ENCODE results near the gene NTSR2. TPM values are rescaled to one million over a fixed set of nuclear protein-coding genes. Genes with fewer than 3 reads are reported as not detected.
A peak's percentile ranks its signal among the peaks of the same experiment; 100 is the strongest.

The NTSR2 gene
- total and polyA plus RNA-seq, 5 donors, result 0.15 to 0.16 TPM; not detected in 3

DNA sequence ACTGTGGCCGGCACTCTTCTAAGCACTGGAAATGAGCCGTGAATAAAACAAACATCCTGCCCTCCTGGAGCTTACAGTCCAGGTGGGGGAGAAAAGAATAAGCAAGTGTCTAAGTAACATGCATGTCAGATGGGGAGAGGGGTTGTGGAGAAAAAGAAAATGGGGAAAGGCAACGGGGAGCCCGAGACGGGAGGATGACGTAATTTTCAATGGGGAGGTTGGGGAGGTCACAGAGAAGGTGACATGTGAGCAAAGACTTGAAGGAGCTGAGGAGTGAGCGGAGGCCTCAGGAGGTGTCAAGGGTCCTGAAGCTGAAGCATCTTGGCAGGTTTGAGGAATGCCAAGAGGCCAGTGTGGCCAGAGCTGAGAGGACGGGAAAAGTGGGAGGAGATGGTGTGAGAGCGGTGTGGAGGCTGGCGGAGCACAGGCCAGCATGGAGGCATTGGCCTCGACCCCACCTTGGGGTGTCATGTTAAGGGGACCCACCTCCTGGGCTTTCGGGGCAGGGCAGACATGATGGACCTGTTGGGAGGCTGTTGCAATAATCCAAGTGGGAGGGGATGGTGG, 15.0 kb upstream of the NTSR2 start:
- no peaks in the 10 kb centered on the region for H3K4me1 ChIP-seq (ENCODE audit: control insufficient read depth, insufficient read depth, low read length)
- DNase-seq (no peak), ATAC-seq (no peak)
- H3K4me3 ChIP-seq (ENCODE audit: low read length), result no peak overlapping the region
- no peak overlapping the region for H3K27ac ChIP-seq (ENCODE audit: low read length)
- H3K27me3 ChIP-seq (ENCODE audit: control insufficient read depth, insufficient read depth), result no peaks in the 10 kb centered on the region
- WGBS, result 83% methylated on average over 12 of the region's 12 CpGs
- H3K9me3 ChIP-seq (ENCODE audit: control insufficient read depth, low read length), result no peaks in the 10 kb centered on the region
- intact Hi-C loops (cut with DNase I), result loop anchor here in 3 of 4 donors (5.0 to 10.0 kb wide), 3 partner anchors 92 to 210 kb away; no protein-coding TSS in a partner anchor

- Histone ChIP-seq H3K27me3 (ENCODE audit: control insufficient read depth, insufficient read depth) (no peaks in the 10 kb centered on the region), H3K27ac (ENCODE audit: low read length) (no peak overlapping the region), H3K9me3 (ENCODE audit: control insufficient read depth, low read length) (no peaks in the 10 kb centered on the region), H3K4me1 (ENCODE audit: control insufficient read depth, insufficient read depth, low read length) (no peaks in the 10 kb centered on the region), H3K4me3 (ENCODE audit: low read length) (no peak overlapping the region)
- intact Hi-C loops (cut with DNase I), result loop anchor here in 2 of 4 donors (10.0 kb wide), 2 partner anchors 199 to 209 kb away; no protein-coding TSS in a partner anchor
- WGBS, result 79% methylated on average over 4 of the region's 4 CpGs
- DNase-seq (no peak), ATAC-seq (no peak)
Measured at GRCh38 chr2:11683966-11684365, 14.0 kb upstream of the NTSR2 start.

GRCh38 chr2:11683476-11683875, 13.5 kb upstream of the NTSR2 start:
- H3K4me3 ChIP-seq (ENCODE audit: low read length), result no peak overlapping the region
- DNase-seq (no peak), ATAC-seq (no peak)
- H3K27me3 ChIP-seq (ENCODE audit: control insufficient read depth, insufficient read depth), result no peaks in the 10 kb centered on the region
- intact Hi-C loops (cut with DNase I), result loop anchor here in 2 of 4 donors (10.0 kb wide), 2 partner anchors 199 to 209 kb away; no protein-coding TSS in a partner anchor
- 47% methylated on average over 9 of the region's 9 CpGs for WGBS
- no peaks in the 10 kb centered on the region for H3K4me1 ChIP-seq (ENCODE audit: control insufficient read depth, insufficient read depth, low read length)
- no peak overlapping the region for H3K27ac ChIP-seq (ENCODE audit: low read length)
- H3K9me3 ChIP-seq (ENCODE audit: control insufficient read depth, low read length), result no peaks in the 10 kb centered on the region

DNA sequence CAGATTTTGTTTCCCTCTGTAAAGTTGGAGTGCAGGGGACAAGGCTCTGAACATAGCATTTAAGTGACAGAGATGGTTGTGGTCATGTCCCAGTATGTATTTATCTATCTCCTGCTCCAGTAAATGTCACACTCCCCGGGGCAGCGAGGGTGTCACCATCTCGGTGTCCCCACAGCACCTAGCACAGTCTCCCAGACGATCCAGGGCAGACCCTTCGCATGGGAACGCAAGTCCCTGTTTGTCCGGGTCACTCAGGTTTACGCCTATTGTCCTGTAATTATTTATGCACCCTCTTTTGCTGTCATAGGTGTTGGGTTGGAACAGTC, 12.6 kb upstream of the NTSR2 start:
- intact Hi-C loops (cut with DNase I), result loop anchor here in 2 of 4 donors (10.0 kb wide), 2 partner anchors 198 to 208 kb away; no protein-coding TSS in a partner anchor
- DNase-seq (no peak), ATAC-seq (no peak)
- no peaks in the 10 kb centered on the region for H3K9me3 ChIP-seq (ENCODE audit: control insufficient read depth, low read length)
- H3K4me3 ChIP-seq (ENCODE audit: low read length), result no peak overlapping the region
- WGBS, result 89% methylated on average over 8 of the region's 8 CpGs
- no peaks in the 10 kb centered on the region for H3K4me1 ChIP-seq (ENCODE audit: control insufficient read depth, insufficient read depth, low read length)
- H3K27me3 ChIP-seq (ENCODE audit: control insufficient read depth, insufficient read depth), result no peaks in the 10 kb centered on the region
- no peak overlapping the region for H3K27ac ChIP-seq (ENCODE audit: low read length)

DNA sequence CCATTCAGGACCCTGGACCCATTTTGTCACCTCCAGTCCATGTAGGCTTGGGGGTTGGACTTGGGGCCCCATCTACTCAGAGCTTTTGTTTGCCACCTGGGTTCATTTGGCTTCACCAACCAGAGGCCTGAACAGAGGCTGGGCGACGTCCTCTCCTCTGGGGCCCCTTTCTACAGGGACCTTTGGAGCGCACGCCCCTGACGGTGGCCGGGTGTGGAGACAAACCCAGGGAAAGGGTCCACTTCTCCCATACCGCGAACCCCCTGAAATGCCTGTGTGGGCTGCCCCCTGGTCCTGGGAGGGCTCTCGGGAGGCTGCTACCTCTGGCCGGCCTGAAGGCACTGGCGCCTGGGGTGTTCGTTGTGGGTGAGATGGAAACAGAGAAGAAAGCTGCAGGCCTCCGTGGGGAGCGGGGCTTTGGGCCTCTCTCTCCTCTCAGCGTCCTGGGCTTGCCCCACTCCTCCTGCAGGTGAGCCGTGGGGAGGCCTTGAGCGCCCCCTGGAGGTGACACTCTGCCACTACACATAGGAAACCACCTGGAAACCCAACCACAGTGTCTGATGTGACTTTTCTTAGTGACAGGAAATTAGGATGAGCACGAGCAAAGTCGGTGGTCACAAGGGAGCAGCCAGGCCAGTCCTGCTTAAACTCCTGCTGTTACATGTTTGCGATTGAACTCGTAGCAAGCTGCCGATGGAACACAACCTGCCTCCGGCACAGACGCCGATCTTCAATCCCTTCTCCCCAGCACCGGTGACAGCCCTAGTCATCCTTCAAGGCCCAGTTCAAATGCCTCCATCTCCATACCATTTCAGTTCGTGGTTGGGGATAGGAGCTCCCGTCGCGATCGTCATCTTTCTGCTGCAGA, 12.0 kb upstream of the NTSR2 start:
- ATAC-seq (peak in 1 of 2 donors; percentile 24), DNase-seq (peak in 1 of 3 donors; percentile 72)
- WGBS, result 66% methylated on average over 31 of the region's 31 CpGs
- H3K9me3 ChIP-seq (ENCODE audit: control insufficient read depth, low read length), result no peaks in the 10 kb centered on the region
- no peak overlapping the region for H3K27ac ChIP-seq (ENCODE audit: low read length)
- no peaks in the 10 kb centered on the region for H3K27me3 ChIP-seq (ENCODE audit: control insufficient read depth, insufficient read depth)
- no peak overlapping the region for H3K4me3 ChIP-seq (ENCODE audit: low read length)
- intact Hi-C loops (cut with DNase I), result loop anchor here in 2 of 4 donors (10.0 kb wide), 2 partner anchors 197 to 207 kb away; no protein-coding TSS in a partner anchor
- no peaks in the 10 kb centered on the region for H3K4me1 ChIP-seq (ENCODE audit: control insufficient read depth, insufficient read depth, low read length)

- H3K27me3 ChIP-seq (ENCODE audit: control insufficient read depth, insufficient read depth), result no peaks in the 10 kb centered on the region
- 80% methylated on average over 15 of the region's 15 CpGs for WGBS
- H3K4me3 ChIP-seq (ENCODE audit: low read length), result no peak overlapping the region
- H3K4me1 ChIP-seq (ENCODE audit: control insufficient read depth, insufficient read depth, low read length), result peaks cover 3% of the 10 kb centered on the region
- H3K27ac ChIP-seq (ENCODE audit: low read length), result no peak overlapping the region
- intact Hi-C loops (cut with DNase I), result loop anchor here in 2 of 4 donors (10.0 kb wide), 2 partner anchors 196 to 206 kb away; no protein-coding TSS in a partner anchor
- ATAC-seq (no peak), DNase-seq (no peak)
- H3K9me3 ChIP-seq (ENCODE audit: control insufficient read depth, low read length), result no peaks in the 10 kb centered on the region
Measured at GRCh38 chr2:11680901-11681721, 11.1 kb upstream of the NTSR2 start.

DNA sequence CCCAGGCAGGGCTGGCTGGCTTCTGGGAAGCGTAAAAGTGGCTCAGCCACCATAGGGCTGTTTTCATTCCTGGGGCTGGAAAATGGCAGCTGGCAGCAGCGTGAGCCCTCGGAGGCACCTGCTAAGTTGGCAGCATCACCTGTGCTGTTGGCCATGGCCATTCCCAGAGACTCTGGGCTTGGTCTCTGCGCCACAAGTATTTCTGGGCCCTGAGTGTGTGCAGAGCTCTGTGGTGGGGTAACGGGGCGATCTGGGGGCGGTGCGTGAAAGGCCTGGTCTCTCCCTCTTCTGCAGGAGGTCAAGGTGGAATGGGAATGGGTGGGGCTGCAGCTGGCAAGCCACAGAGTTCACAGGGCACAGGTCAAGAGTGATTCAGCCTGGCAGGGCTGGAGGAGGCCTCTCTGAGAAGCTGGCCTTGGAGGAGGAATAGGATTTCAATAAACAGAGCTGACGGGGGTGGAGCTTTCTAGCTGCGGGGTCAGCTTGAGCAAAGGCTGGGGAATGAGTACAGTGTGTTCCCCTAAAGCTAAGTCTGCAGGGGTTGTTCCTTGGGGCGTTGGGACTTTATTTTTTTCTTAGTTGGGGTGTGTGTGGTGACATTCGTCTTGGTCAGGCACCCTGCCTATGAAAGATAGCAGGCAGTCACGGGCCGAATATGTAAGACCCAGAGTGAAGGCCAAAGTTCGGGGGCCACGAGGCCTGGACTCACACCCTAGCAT, 10.3 kb upstream of the NTSR2 start:
- Histone ChIP-seq H3K27ac (ENCODE audit: low read length) (no peak overlapping the region), H3K4me3 (ENCODE audit: low read length) (no peak overlapping the region), H3K27me3 (ENCODE audit: control insufficient read depth, insufficient read depth) (no peaks in the 10 kb centered on the region), H3K9me3 (ENCODE audit: control insufficient read depth, low read length) (no peaks in the 10 kb centered on the region), H3K4me1 (ENCODE audit: control insufficient read depth, insufficient read depth, low read length) (peaks cover 3% of the 10 kb centered on the region)
- 83% methylated on average over 16 of the region's 16 CpGs for WGBS
- intact Hi-C loops (cut with DNase I), result loop anchor here in 2 of 4 donors (10.0 kb wide), 2 partner anchors 196 to 206 kb away; no protein-coding TSS in a partner anchor
- DNase-seq (no peak), ATAC-seq (no peak)

- ATAC-seq, result no peak
- Histone ChIP-seq H3K4me3 (ENCODE audit: low read length) (no peak overlapping the region), H3K4me1 (ENCODE audit: control insufficient read depth, insufficient read depth, low read length) (peaks cover 3% of the 10 kb centered on the region)
Measured at GRCh38 chr2:11679486-11680181, 9.6 kb upstream of the NTSR2 start.

GRCh38 chr2:11679016-11679415, 9.0 kb upstream of the NTSR2 start:
- H3K4me3 ChIP-seq (ENCODE audit: low read length), result no peak overlapping the region
- H3K27ac ChIP-seq (ENCODE audit: low read length), result no peak overlapping the region
- H3K9me3 ChIP-seq (ENCODE audit: control insufficient read depth, low read length), result no peaks in the 10 kb centered on the region
- 79% methylated on average over 7 of the region's 7 CpGs for WGBS
- H3K4me1 ChIP-seq (ENCODE audit: control insufficient read depth, insufficient read depth, low read length), result peaks cover 3% of the 10 kb centered on the region
- no peaks in the 10 kb centered on the region for H3K27me3 ChIP-seq (ENCODE audit: control insufficient read depth, insufficient read depth)
- no peak for ATAC-seq
- DNase-seq, result no peak
- intact Hi-C loops (cut with DNase I), result no loop called here

More at GRCh38 chr2:11679486-11680181, 9.6 kb upstream of the NTSR2 start:
- DNase-seq, result no peak
- 66% methylated on average over 13 of the region's 13 CpGs for WGBS
- intact Hi-C loops (cut with DNase I), result loop anchor here in 2 of 4 donors (10.0 kb wide), 2 partner anchors 195 to 205 kb away; no protein-coding TSS in a partner anchor
- Histone ChIP-seq H3K27ac (ENCODE audit: low read length) (no peak overlapping the region), H3K27me3 (ENCODE audit: control insufficient read depth, insufficient read depth) (no peaks in the 10 kb centered on the region), H3K9me3 (ENCODE audit: control insufficient read depth, low read length) (no peaks in the 10 kb centered on the region)
